B cell (primary cell): ENCODE data around the gene TM9SF2.

Experiments
- CTCF ChIP-seq: fragments of 200-600 bp; IDR thresholded peaks from one replicate; pipeline ENCODE4 v1.8.0; 2022; ENCODE audit warnings: antibody characterized with exemption, mild to moderate bottlenecking
- EZH2 ChIP-seq: IDR thresholded peaks from 2 replicates; pipeline ENCODE4 v1.6.1; 2012; ENCODE audit warnings: borderline replicate concordance, low read depth, mild to moderate bottlenecking, moderate library complexity, low read length; ENCODE audit not compliant: insufficient read depth, poor library complexity, severe bottlenecking

- no peak for TF ChIP-seq CTCF
- TF ChIP-seq EZH2: no peak
Measured at GRCh38 chr13:99587893-99588606, 86.8 kb downstream of the TM9SF2 start.
